DOHH2 (cell line): ENCODE data around the gene PPM1J.

Experiments used
- H3F3A ChIP-seq: fragments of 200-600 bp; sonication (generic), shearing (Covaris generic); 2 replicates; pipeline ENCODE4 v1.6.0; 2016; ENCODE audit warnings: antibody characterized with exemption, mild to moderate bottlenecking; ENCODE audit not compliant: control insufficient read depth, insufficient read depth
- H3K27ac ChIP-seq: fragments of 200-600 bp; sonication (generic); 2 replicates; pipeline ENCODE4 v1.5.1; 2014; ENCODE audit warnings: low read depth, mild to moderate bottlenecking, low read length, moderate library complexity
- H3K27me3 ChIP-seq: fragments of 200-600 bp; sonication (generic); 2 replicates; pipeline ENCODE4 v1.6.1; 2014; ENCODE audit warnings: mild to moderate bottlenecking, low read length, mixed read lengths; ENCODE audit not compliant: control insufficient read depth
- H3K36me3 ChIP-seq: fragments of 200-600 bp; sonication (generic); 2 replicates; pipeline ENCODE4 v1.6.1; 2014; ENCODE audit warnings: mild to moderate bottlenecking, low read length, moderate library complexity, mixed read lengths; ENCODE audit not compliant: control insufficient read depth
- H3K4me1 ChIP-seq: fragments of 200-600 bp; sonication (generic); 2 replicates; pipeline ENCODE4 v1.6.1; 2014; ENCODE audit warnings: mild to moderate bottlenecking, low read length, mixed read lengths; ENCODE audit not compliant: control insufficient read depth
- H3K4me2 ChIP-seq: fragments of 200-600 bp; sonication (generic); 2 replicates; pipeline ENCODE4 v1.6.0; 2014; ENCODE audit warnings: mild to moderate bottlenecking, low read length, moderate library complexity
- H3K4me3 ChIP-seq: fragments of 200-600 bp; sonication (generic); 2 replicates; pipeline ENCODE4 v1.5.1; 2014; ENCODE audit warnings: mild to moderate bottlenecking, low read length, mixed read lengths
- H3K79me2 ChIP-seq: fragments of 200-600 bp; sonication (generic); 2 replicates; pipeline ENCODE4 v1.6.1; 2014; ENCODE audit warnings: mild to moderate bottlenecking, low read length, mixed read lengths; ENCODE audit not compliant: control insufficient read depth
- H3K9me2 ChIP-seq: fragments of 200-600 bp; sonication (generic); replicated peaks from 2 replicates; pipeline ENCODE4 v1.6.1; 2014; ENCODE audit warnings: mild to moderate bottlenecking, low read length, mixed read lengths; ENCODE audit not compliant: control insufficient read depth
- H3K9me3 ChIP-seq: fragments of 200-600 bp; sonication (generic); 2 replicates; pipeline ENCODE4 v1.6.1; 2014; ENCODE audit warnings: antibody characterized with exemption, low read length, mixed read lengths; ENCODE audit not compliant: control insufficient read depth, insufficient read depth
- H4K20me1 ChIP-seq: fragments of 200-600 bp; sonication (generic); 2 replicates; pipeline ENCODE4 v1.6.0; 2014; ENCODE audit warnings: low read depth, mild to moderate bottlenecking, antibody characterized with exemption, low read length, moderate library complexity; ENCODE audit not compliant: control insufficient read depth, insufficient read depth
- CTCF ChIP-seq: fragments of 200-600 bp; sonication (generic); IDR thresholded peaks from one replicate; pipeline ENCODE4 v1.5.1; 2014; ENCODE audit warnings: antibody characterized with exemption, mild to moderate bottlenecking, low read depth, low read length; ENCODE audit not compliant: poor library complexity, severe bottlenecking
- EZH2phosphoT487 ChIP-seq: fragments of 200-600 bp; sonication (generic); IDR thresholded peaks from 2 replicates; pipeline ENCODE4 v1.6.1; 2017; ENCODE audit warnings: borderline replicate concordance, mild to moderate bottlenecking, antibody characterized with exemption, low read length, moderate library complexity, mixed read lengths

Gene PPM1J

DNA sequence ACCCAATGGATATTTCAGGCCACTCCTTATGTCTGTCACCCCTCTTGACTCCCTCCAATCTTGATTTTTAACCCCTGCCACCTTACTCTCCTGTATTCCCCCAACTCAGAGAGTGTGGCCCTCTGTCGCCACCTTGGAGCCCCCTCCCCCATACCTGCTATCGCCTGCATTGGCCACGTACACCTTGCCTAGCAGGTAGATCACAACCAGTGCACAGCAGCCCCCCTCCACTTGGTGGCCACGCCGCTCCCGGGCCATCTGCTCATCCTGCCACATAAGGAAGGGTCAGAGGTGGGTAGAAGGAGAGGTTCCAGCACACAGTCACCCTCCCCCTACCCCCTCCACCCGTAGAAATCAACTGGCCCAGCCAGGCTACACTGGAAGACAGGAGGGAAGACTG lies 2.9 kb downstream of the PPM1J start:
- peaks cover 11% of the 10 kb centered on the region for H3K27me3 ChIP-seq
- 0 out of 2 replicates have a peak, but pooled peaks cover 4% of the 10 kb centered on the region for H4K20me1 ChIP-seq
- no peaks in the 10 kb centered on the region for H3K36me3 ChIP-seq
- H3K27ac ChIP-seq = no peak overlapping the region
- no peak for TF ChIP-seq EZH2phosphoT487
- TF ChIP-seq CTCF = no peak
- H3K9me3 ChIP-seq = no peaks in the 10 kb centered on the region
- H3K4me2 ChIP-seq = no peak overlapping the region
- no peak overlapping the region for H3K4me3 ChIP-seq
- no peaks in the 10 kb centered on the region for H3K79me2 ChIP-seq
- no peaks in the 10 kb centered on the region for H3K9me2 ChIP-seq
- H3K4me1 ChIP-seq = peaks cover 39% of the 10 kb centered on the region
- 0 out of 2 replicates have a peak, but pooled peaks cover 2% of the 10 kb centered on the region for H3F3A ChIP-seq

DNA sequence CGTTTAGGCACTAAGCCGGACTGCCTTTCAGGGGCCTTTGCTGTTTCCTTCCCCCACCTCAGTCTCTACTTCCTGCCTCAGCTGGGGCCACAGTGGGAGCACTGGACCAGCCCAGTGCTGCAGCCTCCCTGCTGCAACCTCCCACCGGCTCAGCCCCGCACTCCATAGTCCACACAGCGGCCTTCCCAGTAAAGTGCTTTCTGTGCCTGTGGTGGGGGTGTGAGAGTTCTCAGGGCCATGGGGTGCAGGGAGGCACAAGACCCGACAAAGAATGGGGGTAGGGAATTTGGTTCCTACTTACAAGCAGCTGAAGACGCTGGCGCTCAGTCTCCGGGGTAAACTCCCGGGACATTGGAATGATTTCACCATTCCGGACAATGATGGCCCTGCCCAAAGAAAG lies 3.5 kb downstream of the PPM1J start:
- H3K9me3 ChIP-seq = no peaks in the 10 kb centered on the region
- TF ChIP-seq EZH2phosphoT487 (no peak), CTCF (no peak)
- no peaks in the 10 kb centered on the region for H3K36me3 ChIP-seq
- H4K20me1 ChIP-seq = 0 out of 2 replicates have a peak, but pooled peaks cover 4% of the 10 kb centered on the region
- H3F3A ChIP-seq = 0 out of 2 replicates have a peak, but pooled peaks cover 2% of the 10 kb centered on the region
- H3K79me2 ChIP-seq = no peaks in the 10 kb centered on the region
- peaks cover 40% of the 10 kb centered on the region for H3K4me1 ChIP-seq
- peaks cover 10% of the 10 kb centered on the region for H3K27me3 ChIP-seq
- H3K27ac ChIP-seq = no peak overlapping the region
- H3K4me2 ChIP-seq = no peak overlapping the region
- no peaks in the 10 kb centered on the region for H3K9me2 ChIP-seq
- no peak overlapping the region for H3K4me3 ChIP-seq

DNA sequence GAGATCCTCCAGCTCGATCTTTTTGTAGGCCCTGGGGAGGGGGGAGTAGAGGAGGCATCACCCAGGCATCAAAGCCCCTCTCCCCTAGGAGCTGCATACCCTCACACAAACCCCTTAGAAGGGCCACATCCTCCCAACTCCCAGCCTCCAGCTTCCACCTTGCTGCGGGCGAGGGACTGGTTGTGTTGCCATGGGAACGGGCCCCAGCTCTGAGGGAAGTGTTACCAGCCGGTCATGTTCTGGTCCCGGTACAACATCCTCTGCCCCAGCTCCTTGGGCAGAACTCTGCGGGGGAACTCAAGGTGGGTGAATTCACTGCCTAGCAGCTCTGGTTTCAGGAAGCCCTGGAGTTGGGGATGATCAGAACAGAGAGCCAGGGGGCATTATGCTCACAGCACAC lies 4.1 kb downstream of the PPM1J start:
- Histone ChIP-seq H3K79me2 (no peaks in the 10 kb centered on the region), H3K4me3 (no peak overlapping the region), H3K4me2 (no peak overlapping the region), H3K9me3 (no peaks in the 10 kb centered on the region), H3K27me3 (peaks cover 10% of the 10 kb centered on the region), H3K27ac (no peak overlapping the region), H3F3A (0 out of 2 replicates have a peak, but pooled peaks cover 2% of the 10 kb centered on the region), H3K4me1 (peaks cover 45% of the 10 kb centered on the region), H3K36me3 (no peaks in the 10 kb centered on the region), H4K20me1 (0 out of 2 replicates have a peak, but pooled peaks cover 4% of the 10 kb centered on the region), H3K9me2 (no peaks in the 10 kb centered on the region)
- TF ChIP-seq EZH2phosphoT487 (no peak), CTCF (no peak)
